Epithelial cell of esophagus (primary cell): Measurements from ENCODE around the gene ALK.
A peak's percentile ranks its signal among the peaks of the same experiment; 100 is the strongest.

Experiments used
- DNase-seq: peaks from one replicate; pipeline ENCODE4 v3.0.0; 2010; ENCODE audit warnings: low read depth
- H3K4me3 ChIP-seq: 2 replicates; pipeline ENCODE4 v1.5.1; 2011; ENCODE audit warnings: mild to moderate bottlenecking, low read length, control low read depth
- CTCF ChIP-seq: IDR thresholded peaks from 2 replicates; pipeline ENCODE4 v1.5.1; 2011; ENCODE audit warnings: low read depth, mild to moderate bottlenecking, low read length, control low read depth, inconsistent platforms; ENCODE audit not compliant: insufficient read depth; ENCODE audit errors: missing control alignments

ALK gene

GRCh38 chr2:29601321-29601720, 320.1 kb downstream of the ALK start:
- no peak overlapping the region for H3K4me3 ChIP-seq
- TF ChIP-seq CTCF = no peak
- DNase-seq = no peak

- no peak overlapping the region for H3K4me3 ChIP-seq
- DNase-seq = no peak
- TF ChIP-seq CTCF = no peak
Observed at GRCh38 chr2:29599946-29600345, 321.4 kb downstream of the ALK start.

- no peak for DNase-seq
- TF ChIP-seq CTCF = no peak
- no peak overlapping the region for H3K4me3 ChIP-seq
Observed at GRCh38 chr2:29598978-29599377, 322.4 kb downstream of the ALK start.

- TF ChIP-seq CTCF = no peak
- DNase-seq = no peak
- no peak overlapping the region for H3K4me3 ChIP-seq
Observed at GRCh38 chr2:29597035-29597434, 324.4 kb downstream of the ALK start.

- TF ChIP-seq CTCF = no peak
- DNase-seq = peak; percentile 16
- H3K4me3 ChIP-seq = no peak overlapping the region
Observed at GRCh38 chr2:29596584-29596983, 324.8 kb downstream of the ALK start.

GRCh38 chr2:29591600-29591999, 329.8 kb downstream of the ALK start:
- TF ChIP-seq CTCF = no peak
- no peak overlapping the region for H3K4me3 ChIP-seq
- DNase-seq = no peak

- H3K4me3 ChIP-seq = no peak overlapping the region
- no peak for DNase-seq
- TF ChIP-seq CTCF = no peak
Observed at GRCh38 chr2:29590211-29590610, 331.2 kb downstream of the ALK start.
